MCF 10A (cell line): ENCODE data around the gene MLX. TPM values are rescaled to one million over a fixed set of nuclear protein-coding genes. Genes with fewer than 3 reads are reported as not detected.

ENCODE experiments used
- BruUV-seq: library from RNA; stranded (reverse); fragments of 400-500 nt; replicated peaks from 2 replicates; lab custom pipeline; 2021; lab: Mats Ljungman, UMichigan
- CTCF ChIA-PET: fragments of 300-600 bp; sonication (Branson Sonifier 250); formaldehyde crosslinking; extraction: SDS; loops from one replicate; lab custom pipeline; 2021; ENCODE audit warnings: antibody characterized with exemption, inconsistent platforms; lab: Yijun Ruan, JAX
- POLR2A ChIA-PET: fragments of 300-600, 350-650 bp; sonication (Branson Sonifier 250); formaldehyde crosslinking; extraction: SDS; loops from one replicate; lab custom pipeline; 2020; ENCODE audit warnings: antibody characterized with exemption, inconsistent platforms; lab: Yijun Ruan, JAX
- DNase-seq: peaks from one replicate; pipeline ENCODE4 v3.0.0-alpha.2; 2018; ENCODE audit not compliant: unreplicated experiment
- H3K27ac Mint-ChIP-seq: one replicate; pipeline ENCODE4 v1.8.0; 2022; ENCODE audit warnings: mild to moderate bottlenecking, low read depth, mixed read lengths; ENCODE audit not compliant: unreplicated experiment
- H3K27me3 Mint-ChIP-seq: one replicate; pipeline ENCODE4 v1.8.0; 2022; ENCODE audit warnings: mixed read lengths; ENCODE audit not compliant: insufficient read depth, unreplicated experiment
- H3K36me3 Mint-ChIP-seq: one replicate; pipeline ENCODE4 v1.8.0; 2022; ENCODE audit warnings: mild to moderate bottlenecking, moderate library complexity, mixed read lengths; ENCODE audit not compliant: insufficient read depth, unreplicated experiment
- H3K4me1 Mint-ChIP-seq: one replicate; pipeline ENCODE4 v1.8.0; 2022; ENCODE audit warnings: mixed read lengths; ENCODE audit not compliant: insufficient read depth, unreplicated experiment
- H3K4me3 Mint-ChIP-seq: one replicate; pipeline ENCODE4 v1.8.0; 2022; ENCODE audit warnings: mild to moderate bottlenecking, moderate library complexity, mixed read lengths; ENCODE audit not compliant: unreplicated experiment
- H3K9me3 Mint-ChIP-seq: one replicate; pipeline ENCODE4 v1.8.0; 2022; ENCODE audit warnings: mixed read lengths; ENCODE audit not compliant: unreplicated experiment
- CTCF ChIP-seq: fragments of 200-600 bp; IDR thresholded peaks from one replicate; pipeline ENCODE4 v1.8.0; 2022; ENCODE audit warnings: antibody characterized with exemption, mild to moderate bottlenecking; ENCODE audit not compliant: unreplicated experiment
- intact Hi-C: fragments of 100-400 bp; cut with micrococcal nuclease; formaldehyde crosslinking; loops from 2 replicates; pipeline ENCODE4 v1.14.1; 2022
- total RNA-seq: library from RNA; stranded (reverse); gene quantifications from 2 replicates; pipeline ENCODE4 v1.2.3, GENCODE V29; 2022

MLX gene
- total RNA-seq, 1 experiment from 2014 or later: 39.6 TPM

- Mint-ChIP-seq H3K27ac (peak within 1 kb of the TSS; percentile 80), H3K27me3 (no peaks in the 10 kb centered on the region), H3K36me3 (peaks cover 70% of the 10 kb centered on the region), H3K9me3 (no peaks in the 10 kb centered on the region), H3K4me1 (peaks cover 24% of the 10 kb centered on the region), H3K4me3 (peak within 1 kb of the TSS; percentile 78)
- CTCF ChIA-PET: interaction anchor here (0.5 to 4.3 kb wide), 37 partner anchors 9 to 246 kb away, joined by 3 to 55 read pairs (median 5); partner anchors contain the start of genes BECN1, MLX, PLEKHH3 and RETREG3
- peak; percentile 26 for TF ChIP-seq CTCF
- BruUV-seq: TSS peak; percentile 53
- POLR2A ChIA-PET: interaction anchor here (0.5 to 5.4 kb wide), 41 partner anchors 9 to 660 kb away, joined by 3 to 70 read pairs (median 5); partner anchors contain the start of genes BECN1, CNP, CNTNAP1 and COASY
- intact Hi-C loops: loop anchor here (1.0 to 2.0 kb wide), 3 partner anchors 102 to 185 kb away; no protein-coding TSS in a partner anchor
- peak; percentile 95 for DNase-seq
Measured at GRCh38 chr17:42577532-42578281, 10.8 kb downstream of the MLX start, which contains the start of gene PSMC3IP. Gene PSMC3IP, minus strand, starts transcription at chr17:42577729. Its CDS starts 43 bp downstream, at chr17:42577686.

GRCh38 chr17:42578282-42578869 lies 11.5 kb downstream of the MLX start:
- no peaks in the 10 kb centered on the region for H3K9me3 Mint-ChIP-seq
- no peaks in the 10 kb centered on the region for H3K27me3 Mint-ChIP-seq
- peaks cover 24% of the 10 kb centered on the region for H3K4me1 Mint-ChIP-seq
- peaks cover 71% of the 10 kb centered on the region for H3K36me3 Mint-ChIP-seq
- BruUV-seq: no TSS peak
- intact Hi-C loops: loop anchor here (1.0 to 2.0 kb wide), 3 partner anchors 101 to 184 kb away; no protein-coding TSS in a partner anchor
- H3K27ac Mint-ChIP-seq: peak overlapping the region; percentile 80
- DNase-seq: peak; percentile 78
- peak overlapping the region; percentile 78 for H3K4me3 Mint-ChIP-seq
- peak; percentile 77 for TF ChIP-seq CTCF
- CTCF ChIA-PET: interaction anchor here (0.5 to 4.3 kb wide), 46 partner anchors 8 to 326 kb away, joined by 3 to 55 read pairs (median 4); partner anchors contain the start of genes BECN1, MLX, PLEKHH3 and RETREG3
- POLR2A ChIA-PET: interaction anchor here (0.5 to 5.4 kb wide), 35 partner anchors 8 to 660 kb away, joined by 3 to 70 read pairs (median 7); partner anchors contain the start of genes BECN1, CNP, CNTNAP1 and COASY

GRCh38 chr17:42579794-42580551 lies 13.1 kb downstream of the MLX start:
- H3K27ac Mint-ChIP-seq: no peak overlapping the region
- intact Hi-C loops: loop anchor here (2.0 kb wide), 2 partner anchors 141 to 183 kb away; no protein-coding TSS in a partner anchor
- H3K4me3 Mint-ChIP-seq: peak overlapping the region; percentile 36
- TF ChIP-seq CTCF: no peak
- peaks cover 24% of the 10 kb centered on the region for H3K4me1 Mint-ChIP-seq
- DNase-seq: no peak
- no peaks in the 10 kb centered on the region for H3K27me3 Mint-ChIP-seq
- BruUV-seq: no TSS peak
- no peaks in the 10 kb centered on the region for H3K9me3 Mint-ChIP-seq
- ChIA-PET CTCF (interaction anchor here (0.6 to 3.1 kb wide), 5 partner anchors 11 to 252 kb away, joined by 3 to 17 read pairs (median 4); partner anchors contain the start of gene MLX), POLR2A (interaction anchor here (3.1 to 5.4 kb wide), 3 partner anchors 29 to 98 kb away, joined by 18 to 70 read pairs (median 57); partner anchors contain the start of genes PLEKHH3, RETREG3 and TUBG1)
- H3K36me3 Mint-ChIP-seq: peaks cover 81% of the 10 kb centered on the region
